Measurements from ENCODE around the gene GFI1B. TPM values are rescaled to one million over a fixed set of nuclear protein-coding genes. Genes with fewer than 3 reads are reported as not detected.

The GFI1B gene
- total and polyA plus RNA-seq, 10 of the 15 experiments (the other 5 are each of a cell fraction or from before 2014, with no cell fraction given): 0.04 to 0.11 (median 0.05) TPM; not detected in 7

DNA sequence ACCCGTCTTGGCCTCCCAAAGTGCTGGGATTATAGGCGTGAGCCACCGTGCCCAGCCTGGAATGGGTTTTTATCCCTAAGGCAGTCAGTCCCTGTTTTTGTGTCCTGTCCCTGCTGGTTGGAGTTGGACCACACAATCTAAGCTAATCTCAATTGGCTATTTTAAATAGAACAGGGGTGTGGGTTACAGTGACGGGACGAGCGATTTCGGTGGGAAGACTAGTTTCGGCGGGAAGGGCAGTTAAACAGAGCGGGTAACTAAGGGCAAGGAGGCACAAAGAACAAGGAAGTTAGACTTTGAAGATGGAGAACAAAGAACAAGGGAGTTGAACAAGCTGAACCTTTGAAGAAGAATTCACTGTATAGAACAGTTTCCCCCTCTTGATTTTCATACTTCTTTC, 53.7 kb downstream of the GFI1B start (continued):
- TF ChIP-seq, protein P1, sequence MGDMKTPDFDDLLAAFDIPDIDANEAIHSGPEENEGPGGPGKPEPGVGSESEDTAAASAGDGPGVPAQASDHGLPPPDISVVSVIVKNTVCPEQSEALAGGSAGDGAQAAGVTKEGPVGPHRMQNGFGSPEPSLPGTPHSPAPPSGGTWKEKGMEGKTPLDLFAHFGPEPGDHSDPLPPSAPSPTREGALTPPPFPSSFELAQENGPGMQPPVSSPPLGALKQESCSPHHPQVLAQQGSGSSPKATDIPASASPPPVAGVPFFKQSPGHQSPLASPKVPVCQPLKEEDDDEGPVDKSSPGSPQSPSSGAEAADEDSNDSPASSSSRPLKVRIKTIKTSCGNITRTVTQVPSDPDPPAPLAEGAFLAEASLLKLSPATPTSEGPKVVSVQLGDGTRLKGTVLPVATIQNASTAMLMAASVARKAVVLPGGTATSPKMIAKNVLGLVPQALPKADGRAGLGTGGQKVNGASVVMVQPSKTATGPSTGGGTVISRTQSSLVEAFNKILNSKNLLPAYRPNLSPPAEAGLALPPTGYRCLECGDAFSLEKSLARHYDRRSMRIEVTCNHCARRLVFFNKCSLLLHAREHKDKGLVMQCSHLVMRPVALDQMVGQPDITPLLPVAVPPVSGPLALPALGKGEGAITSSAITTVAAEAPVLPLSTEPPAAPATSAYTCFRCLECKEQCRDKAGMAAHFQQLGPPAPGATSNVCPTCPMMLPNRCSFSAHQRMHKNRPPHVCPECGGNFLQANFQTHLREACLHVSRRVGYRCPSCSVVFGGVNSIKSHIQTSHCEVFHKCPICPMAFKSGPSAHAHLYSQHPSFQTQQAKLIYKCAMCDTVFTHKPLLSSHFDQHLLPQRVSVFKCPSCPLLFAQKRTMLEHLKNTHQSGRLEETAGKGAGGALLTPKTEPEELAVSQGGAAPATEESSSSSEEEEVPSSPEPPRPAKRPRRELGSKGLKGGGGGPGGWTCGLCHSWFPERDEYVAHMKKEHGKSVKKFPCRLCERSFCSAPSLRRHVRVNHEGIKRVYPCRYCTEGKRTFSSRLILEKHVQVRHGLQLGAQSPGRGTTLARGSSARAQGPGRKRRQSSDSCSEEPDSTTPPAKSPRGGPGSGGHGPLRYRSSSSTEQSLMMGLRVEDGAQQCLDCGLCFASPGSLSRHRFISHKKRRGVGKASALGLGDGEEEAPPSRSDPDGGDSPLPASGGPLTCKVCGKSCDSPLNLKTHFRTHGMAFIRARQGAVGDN (IDR thresholded peaks at IDR 0.05): no peak
- TF ChIP-seq ZNF217 (IDR thresholded peaks at IDR 0.05) (no peak), SKIL (IDR thresholded peaks at IDR 0.05; ENCODE audit: low read depth, poor library complexity, severe bottlenecking) (no peak), HDGF (IDR thresholded peaks at IDR 0.05) (no peak), POLR2AphosphoS5 (IDR thresholded peaks at IDR 0.05; ENCODE audit: low read length) (no peak), ZZZ3 (IDR thresholded peaks at IDR 0.05; ENCODE audit: control insufficient read depth, insufficient read length, low read depth) (no peak), MEF2B (IDR thresholded peaks at IDR 0.05; ENCODE audit: partially characterized antibody, poor library complexity, severe bottlenecking) (no peak), DPF2 (IDR thresholded peaks at IDR 0.05) (no peak), JUNB (IDR thresholded peaks at IDR 0.05) (no peak)
- TF ChIP-seq, protein P2, sequence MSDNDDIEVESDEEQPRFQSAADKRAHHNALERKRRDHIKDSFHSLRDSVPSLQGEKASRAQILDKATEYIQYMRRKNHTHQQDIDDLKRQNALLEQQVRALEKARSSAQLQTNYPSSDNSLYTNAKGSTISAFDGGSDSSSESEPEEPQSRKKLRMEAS (IDR thresholded peaks at IDR 0.05; ENCODE audit: low read depth, low read length): no peak
- TF ChIP-seq, protein P3, sequence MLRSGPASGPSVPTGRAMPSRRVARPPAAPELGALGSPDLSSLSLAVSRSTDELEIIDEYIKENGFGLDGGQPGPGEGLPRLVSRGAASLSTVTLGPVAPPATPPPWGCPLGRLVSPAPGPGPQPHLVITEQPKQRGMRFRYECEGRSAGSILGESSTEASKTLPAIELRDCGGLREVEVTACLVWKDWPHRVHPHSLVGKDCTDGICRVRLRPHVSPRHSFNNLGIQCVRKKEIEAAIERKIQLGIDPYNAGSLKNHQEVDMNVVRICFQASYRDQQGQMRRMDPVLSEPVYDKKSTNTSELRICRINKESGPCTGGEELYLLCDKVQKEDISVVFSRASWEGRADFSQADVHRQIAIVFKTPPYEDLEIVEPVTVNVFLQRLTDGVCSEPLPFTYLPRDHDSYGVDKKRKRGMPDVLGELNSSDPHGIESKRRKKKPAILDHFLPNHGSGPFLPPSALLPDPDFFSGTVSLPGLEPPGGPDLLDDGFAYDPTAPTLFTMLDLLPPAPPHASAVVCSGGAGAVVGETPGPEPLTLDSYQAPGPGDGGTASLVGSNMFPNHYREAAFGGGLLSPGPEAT (IDR thresholded peaks at IDR 0.05; ENCODE audit: low read depth): no peak

All from GM12878 (cell line).